Endothelial cell of umbilical vein (primary cell): ENCODE results near the gene EFCAB9.

Source experiments
- EZH2 ChIP-seq: IDR thresholded peaks from 2 replicates; pipeline ENCODE4 v1.6.1; 2012; ENCODE audit warnings: borderline replicate concordance, low read depth, mild to moderate bottlenecking, moderate library complexity, low read length, inconsistent platforms; ENCODE audit not compliant: severe bottlenecking
- FOS ChIP-seq: IDR thresholded peaks from 2 replicates; pipeline ENCODE4 v1.6.1; 2011; ENCODE audit warnings: mild to moderate bottlenecking, low read length, moderate library complexity, borderline replicate concordance; ENCODE audit not compliant: insufficient read depth
- JUN ChIP-seq: IDR thresholded peaks from 2 replicates; pipeline ENCODE4 v1.6.1; 2011; ENCODE audit warnings: borderline replicate concordance, low read depth; ENCODE audit not compliant: insufficient read length, insufficient read depth
- MYC ChIP-seq: IDR thresholded peaks from one replicate; pipeline ENCODE4 v1.6.1; 2011; ENCODE audit warnings: mild to moderate bottlenecking, low read depth, low read length
- POLR2A ChIP-seq: IDR thresholded peaks from 2 replicates; pipeline ENCODE4 v1.6.1; 2012; ENCODE audit warnings: low read depth, mild to moderate bottlenecking, control low read depth, low read length
- POLR2AphosphoS5 ChIP-seq: IDR thresholded peaks from 2 replicates; pipeline ENCODE4 v1.6.1; 2012; ENCODE audit warnings: low read depth, mild to moderate bottlenecking, control low read depth, low read length, moderate library complexity; ENCODE audit not compliant: insufficient read depth
- TF ChIP-seq, protein P1 (sequence below), 2 donors: IDR thresholded peaks; 1 replicate in 1 of 2; 2 replicates in 1 of 2; pipeline ENCODE4 v1.5.1; 2011; ENCODE audit warnings: low read length in 2 of 2, mild to moderate bottlenecking in 2 of 2, moderate library complexity in 2 of 2, control low read depth in 1 of 2, inconsistent platforms in 1 of 2, low read depth in 1 of 2; ENCODE audit not compliant: insufficient read depth in 1 of 2; ENCODE audit errors: extremely low read depth in 1 of 2
- TF ChIP-seq, protein P2 (sequence below): IDR thresholded peaks from 2 replicates; pipeline ENCODE4 v1.6.1; 2011; ENCODE audit not compliant: insufficient read depth, insufficient read length

- TF ChIP-seq, protein P1, sequence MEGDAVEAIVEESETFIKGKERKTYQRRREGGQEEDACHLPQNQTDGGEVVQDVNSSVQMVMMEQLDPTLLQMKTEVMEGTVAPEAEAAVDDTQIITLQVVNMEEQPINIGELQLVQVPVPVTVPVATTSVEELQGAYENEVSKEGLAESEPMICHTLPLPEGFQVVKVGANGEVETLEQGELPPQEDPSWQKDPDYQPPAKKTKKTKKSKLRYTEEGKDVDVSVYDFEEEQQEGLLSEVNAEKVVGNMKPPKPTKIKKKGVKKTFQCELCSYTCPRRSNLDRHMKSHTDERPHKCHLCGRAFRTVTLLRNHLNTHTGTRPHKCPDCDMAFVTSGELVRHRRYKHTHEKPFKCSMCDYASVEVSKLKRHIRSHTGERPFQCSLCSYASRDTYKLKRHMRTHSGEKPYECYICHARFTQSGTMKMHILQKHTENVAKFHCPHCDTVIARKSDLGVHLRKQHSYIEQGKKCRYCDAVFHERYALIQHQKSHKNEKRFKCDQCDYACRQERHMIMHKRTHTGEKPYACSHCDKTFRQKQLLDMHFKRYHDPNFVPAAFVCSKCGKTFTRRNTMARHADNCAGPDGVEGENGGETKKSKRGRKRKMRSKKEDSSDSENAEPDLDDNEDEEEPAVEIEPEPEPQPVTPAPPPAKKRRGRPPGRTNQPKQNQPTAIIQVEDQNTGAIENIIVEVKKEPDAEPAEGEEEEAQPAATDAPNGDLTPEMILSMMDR (IDR thresholded peaks at IDR 0.05; ENCODE audit: extremely low read depth in 1 of 2, insufficient read depth in 1 of 2, low read depth in 1 of 2, low read length in 2 of 2), result no peak
- TF ChIP-seq POLR2A (no peak), EZH2 (no peak), POLR2AphosphoS5 (no peak), JUN (no peak), MYC (no peak), FOS (no peak)
- TF ChIP-seq, protein P2, sequence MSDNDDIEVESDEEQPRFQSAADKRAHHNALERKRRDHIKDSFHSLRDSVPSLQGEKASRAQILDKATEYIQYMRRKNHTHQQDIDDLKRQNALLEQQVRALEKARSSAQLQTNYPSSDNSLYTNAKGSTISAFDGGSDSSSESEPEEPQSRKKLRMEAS, result no peak
Observed at GRCh38 chr5:172163346-172163745, 30.6 kb upstream of the EFCAB9 start.
